Nasal cavity respiratory epithelium epithelial cell of viscerocranial mucosa (primary cell): ENCODE data around the gene PRAMEF17. TPM values are rescaled to one million over a fixed set of nuclear protein-coding genes. Genes with fewer than 3 reads are reported as not detected.

Experiments
- total RNA-seq: library from RNA; depleted of rRNA; stranded (reverse); fragments of >200 nt; gene quantifications from 2 replicates; pipeline ENCODE4 v1.2.3, GENCODE V29; 2014

The PRAMEF17 gene, protein sequence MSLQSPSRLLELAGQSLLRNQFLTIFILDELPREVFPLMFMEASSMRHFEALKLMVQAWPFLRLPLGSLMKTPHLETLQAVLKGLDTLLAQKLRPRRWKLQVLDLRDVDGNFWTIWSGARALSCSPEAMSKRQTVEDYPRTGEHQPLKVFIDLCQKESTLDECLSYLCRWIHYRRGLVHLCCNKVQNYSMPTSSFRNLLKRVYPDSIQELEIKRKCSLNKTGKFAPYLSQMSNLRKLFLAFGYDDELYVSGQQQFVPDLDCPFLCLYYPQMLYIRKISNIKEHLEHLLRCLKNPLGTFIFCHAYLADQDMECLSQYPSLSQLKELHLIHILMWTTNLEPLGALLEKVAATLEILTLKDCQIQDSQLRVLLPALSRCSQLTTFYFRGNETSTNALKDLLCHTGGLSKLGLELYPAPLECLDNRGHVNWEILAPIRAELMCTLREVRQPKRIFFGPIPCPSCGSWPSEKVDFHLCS
- not detected in 2 replicates for total RNA-seq

GRCh38 chr1:13389332-13389731 is at the start of gene PRAMEF17:
Gene PRAMEF17 (plus strand): TSS chr1:13389632. CDS start chr1:13389658, 26 bp downstream.

GRCh38 chr1:13347034-13347433 is 42.4 kb upstream of the PRAMEF17 start, which contains the start of gene PRAMEF14:
Gene PRAMEF14 (minus strand): TSS chr1:13347134. CDS start chr1:13345314, 1,820 bp downstream.

DNA sequence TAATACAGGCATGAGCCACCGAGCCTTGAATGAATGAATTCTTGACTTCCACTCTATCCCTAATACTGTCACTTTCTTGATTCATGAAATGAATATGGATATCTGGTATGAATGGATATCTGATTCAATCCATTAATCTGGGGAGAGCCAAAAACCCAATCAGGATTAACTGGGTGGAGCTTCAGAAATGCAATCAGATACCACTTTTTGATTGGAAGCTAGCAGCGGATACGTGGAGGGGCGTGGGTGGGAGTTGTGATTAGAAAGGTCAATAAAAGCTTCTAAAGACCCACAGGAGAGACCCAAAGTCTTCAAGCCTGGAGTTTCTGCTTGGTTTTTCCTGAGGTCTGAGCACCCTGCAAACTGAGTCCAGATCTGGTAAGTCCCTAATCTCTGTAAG is 20.7 kb downstream of the PRAMEF17 start, which contains the start of gene PRAMEF20:
Gene PRAMEF20, plus strand, starts transcription at position 301 of the 400 bp plus-strand sequence. CDS start 5,905 bp downstream, outside the sequence.

Other genes with a start within 250 kb of the PRAMEF17 start
- not detected in 2 replicates for gene PRAMEF26, start 233.6 kb upstream of the PRAMEF17 start, total RNA-seq
- gene HNRNPCL4, start 224.0 kb upstream of the PRAMEF17 start, total RNA-seq: not detected in 2 replicates
- gene PRAMEF9, start 217.8 kb upstream of the PRAMEF17 start, total RNA-seq: not detected in 2 replicates
- not detected in 2 replicates for gene PRAMEF13, start 188.2 kb upstream of the PRAMEF17 start, total RNA-seq
- gene PRAMEF18, start 163.5 kb upstream of the PRAMEF17 start, total RNA-seq: not detected in 2 replicates
- not detected in 2 replicates for gene PRAMEF5, start 135.4 kb upstream of the PRAMEF17 start, total RNA-seq
- gene PRAMEF8, start 104.5 kb upstream of the PRAMEF17 start, total RNA-seq: not detected in 2 replicates
- not detected in 2 replicates for gene PRAMEF33, start 86.1 kb upstream of the PRAMEF17 start, total RNA-seq
- not detected in 2 replicates for gene PRAMEF15, start 74.1 kb upstream of the PRAMEF17 start, total RNA-seq
- gene PRAMEF14, start 42.5 kb upstream of the PRAMEF17 start, total RNA-seq: not detected in 2 replicates
- not detected in 2 replicates for gene PRAMEF19, start 17.7 kb upstream of the PRAMEF17 start, total RNA-seq
- not detected in 2 replicates for gene PRAMEF20, start 20.8 kb downstream of the PRAMEF17 start, total RNA-seq
- not detected in 2 replicates for gene LRRC38, start 124.4 kb downstream of the PRAMEF17 start, total RNA-seq
- 3.1 and 12.1 TPM in 2 replicates for gene PDPN, start 194.2 kb downstream of the PRAMEF17 start, total RNA-seq